T-helper 1 cell treated with Interleukin-12 subunit alpha and Interleukin-12 subunit beta and Interleukin-4 antibody, amounts not matched to agents 30 ng/mL and 1 ng/mL, for 36 hours (primary cell): ENCODE results near the gene PLEKHA6. TPM values are rescaled to one million over a fixed set of nuclear protein-coding genes. Genes with fewer than 3 reads are reported as not detected.

Experiments
- total RNA-seq: library from RNA; stranded (reverse); gene quantifications from 2 replicates; pipeline ENCODE4 v1.2.3, GENCODE V29; 2022

The PLEKHA6 gene
- total RNA-seq, 1 donor from 2014 or later = 0.32 TPM

Other genes with a start within 250 kb of the PLEKHA6 start
- not detected in 2 replicates for gene ETNK2, start 207.9 kb downstream of the PLEKHA6 start, total RNA-seq
- not detected in 2 replicates for gene REN, start 193.6 kb downstream of the PLEKHA6 start, total RNA-seq
- gene KISS1, start 163.4 kb downstream of the PLEKHA6 start, total RNA-seq = not detected in 2 replicates
- not detected in 2 replicates for gene GOLT1A, start 145.9 kb downstream of the PLEKHA6 start, total RNA-seq
- gene PPP1R15B, start 51.9 kb upstream of the PLEKHA6 start, total RNA-seq = 74.5 and 75.6 TPM in 2 replicates
- gene PIK3C2B, start 134.9 kb upstream of the PLEKHA6 start, total RNA-seq = 34.0 and 34.8 TPM in 2 replicates
- 86.3 and 90.2 TPM in 2 replicates for gene MDM4, start 156.5 kb upstream of the PLEKHA6 start, total RNA-seq